Spleen (tissue), 11 donors: ENCODE measurements around the gene PIAS1. TPM values are rescaled to one million over a fixed set of nuclear protein-coding genes. Genes with fewer than 3 reads are reported as not detected.
"Not testable (repeated sequence)": the region's sequence is repeated elsewhere in the genome, so short reads cannot be mapped to it uniquely, and the experiment has no call there.

Experiments used
- DNase-seq: peaks from one replicate; pipeline ENCODE4 v3.0.0-alpha.2; 2020
- H3K27ac ChIP-seq, 8 donors: fragments of 200-600 bp; sonication (generic) in 7 of 8; 1 replicate in 4 of 8; 2 replicates in 4 of 8; pipeline versions ENCODE4 v1.5.0 to v1.8.0; 2016 to 2021; ENCODE audit warnings: inconsistent platforms in 4 of 8, mild to moderate bottlenecking in 4 of 8, moderate library complexity in 1 of 8
- H3K27me3 ChIP-seq, 7 donors: fragments of 200-600 bp; sonication (generic) in 6 of 7; replicated peaks in 1 of 7; 1 replicate in 4 of 7; 2 replicates in 3 of 7; pipeline versions ENCODE4 v1.5.0 to v1.8.0; 2016 to 2021; ENCODE audit warnings: inconsistent platforms in 3 of 7, mild to moderate bottlenecking in 1 of 7
- H3K36me3 ChIP-seq, 6 donors: fragments of 200-600 bp; sonication (generic) in 5 of 6; 1 replicate in 4 of 6; 2 replicates in 2 of 6; pipeline versions ENCODE4 v1.5.0 to v1.8.0; 2016 to 2021; ENCODE audit warnings: inconsistent platforms in 2 of 6
- H3K4me1 ChIP-seq, 6 donors: fragments of 200-600 bp; sonication (generic) in 5 of 6; 1 replicate in 3 of 6; 2 replicates in 3 of 6; pipeline versions ENCODE4 v1.5.0 to v1.8.0; 2016 to 2021; ENCODE audit warnings: inconsistent platforms in 3 of 6
- H3K4me3 ChIP-seq, 8 donors: fragments of 200-600 bp; sonication (generic) in 7 of 8; 1 replicate in 4 of 8; 2 replicates in 4 of 8; pipeline versions ENCODE4 v1.5.0 to v1.8.0; 2016 to 2021; ENCODE audit warnings: inconsistent platforms in 4 of 8, mild to moderate bottlenecking in 4 of 8, moderate library complexity in 2 of 8
- H3K9me3 ChIP-seq, 8 donors: fragments of 200-600 bp; sonication (generic) in 7 of 8; 1 replicate in 4 of 8; 2 replicates in 4 of 8; pipeline versions ENCODE4 v1.5.0 to v1.8.0; 2016 to 2021; ENCODE audit warnings: inconsistent platforms in 4 of 8
- POLR2A ChIP-seq, 3 donors: fragments of 450-650 bp; IDR thresholded peaks; one replicate each; pipeline ENCODE4 v1.5.1; 2017; ENCODE audit warnings: antibody characterized with exemption in 3 of 3, mild to moderate bottlenecking in 1 of 3
- POLR2AphosphoS5 ChIP-seq, 3 donors: sonication (generic); formaldehyde crosslinking; IDR thresholded peaks; one replicate each; pipeline ENCODE4 v1.5.1; 2017; ENCODE audit warnings: antibody characterized with exemption in 3 of 3
- WGBS, 5 donors: extraction: QIAGEN DNeasy Blood & Tissue Kit in 3 of 5; methylation state at CpG; one replicate each; pipeline versions ENCODE4 v1.1.5 to v1.1.7; 2013 to 2018; 5-methylcytosine and 5-hydroxymethylcytosine counted together
- intact Hi-C: fragments of 100-400 bp; cut with DNase I; formaldehyde crosslinking; loops from one replicate; pipeline ENCODE4 v1.15.0; 2023; ENCODE audit warnings: low total_unique reads
- polyA plus RNA-seq, 3 donors: library from polyadenylated mRNA; stranded (reverse); fragments of 200-250 nt; gene quantifications; one replicate each; pipeline ENCODE4 v1.2.1, GENCODE V29; 2013
- total RNA-seq, 7 donors: library from RNA; depleted of rRNA in 3 of 7; stranded (reverse); fragments of >200 nt in 3 of 7; fragmentation: NEBNext Ultra II Directional in 4 of 7; extraction: Animal tissue kit (Norgen Biotek cat#: 25700) in 4 of 7; gene quantifications; one replicate each; pipeline versions ENCODE4 v1.1.0 to v1.2.1, GENCODE V29; 2016 to 2021
- TF ChIP-seq, protein P1 (sequence below), 11 experiments: fragments of 200-600 bp in 7 of 11; fragments of 450-650 bp in 4 of 11; sonication (generic) in 4 of 11; IDR thresholded peaks in 8 of 11; conservative IDR thresholded peaks in 3 of 11; 1 replicate in 7 of 11; 2 replicates in 4 of 11; pipeline versions ENCODE4 v1.4.0 to v1.8.0; 2016 to 2021; ENCODE audit warnings: antibody characterized with exemption in 11 of 11, inconsistent platforms in 4 of 11, mild to moderate bottlenecking in 1 of 11
- donor health status: healthy with polysubstance abuse.
- donor health status: DM: no; HTN: no; CAD: no; lungs with moderate emphysema.
- donor health status: DM: no; HTN: no; CAD: no.
- donor health status: Bipolar disorder and iron deficiency.
- donor health status: healthy.
- donor health status: DM: no; HTN: no; CAD: no.
- donor health status: DM: yes; HTN: yes; CAD: no.

Gene PIAS1
- total and polyA plus RNA-seq, 10 donors: 12.0 to 104 (median 64.7) TPM

DNA sequence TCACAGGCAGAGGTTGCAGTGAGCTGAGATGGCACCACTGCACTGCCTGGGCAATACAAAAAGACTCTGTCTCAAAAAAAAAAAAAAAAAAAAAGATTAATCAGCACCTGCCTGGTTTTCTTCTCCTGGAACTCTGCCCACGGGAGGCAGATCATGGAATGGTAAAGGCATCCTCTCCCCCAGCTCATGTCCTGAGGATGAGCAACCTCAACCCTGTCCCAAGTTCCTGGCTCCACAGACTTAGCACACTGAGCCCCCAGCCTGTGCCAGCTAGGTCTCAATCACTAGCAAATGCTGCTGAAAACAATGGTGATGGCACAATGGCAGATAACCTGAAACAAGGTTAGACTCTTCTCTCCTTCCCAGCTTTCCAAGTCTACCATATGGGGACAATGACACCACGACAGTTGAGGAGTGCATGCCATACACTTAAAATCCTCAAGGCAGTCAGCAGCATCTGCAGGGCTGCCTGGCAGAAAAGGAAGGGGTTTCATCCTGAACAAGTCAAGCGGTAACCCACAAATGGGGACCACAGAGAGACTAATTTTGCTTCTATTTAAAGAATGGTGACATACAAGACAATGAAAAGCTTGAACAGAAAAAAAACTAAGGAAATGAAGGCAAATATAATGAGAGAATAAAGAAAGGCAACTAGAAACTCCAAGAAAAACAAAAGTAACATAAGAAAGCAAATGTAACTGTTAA lies 170.6 kb downstream of the PIAS1 start:
- Histone ChIP-seq H3K36me3 (no peaks in the 10 kb centered on the region), H3K27ac (no peak overlapping the region), H3K4me1 (peaks cover 8 to 48% (median 28%) of the 10 kb centered on the region in 6 donors), H3K27me3 (no peaks in the 10 kb centered on the region), H3K4me3 (no peak overlapping the region), H3K9me3 (no peaks in the 10 kb centered on the region)
- TF ChIP-seq POLR2AphosphoS5 (IDR thresholded peaks at IDR 0.05) (no peak), POLR2A (IDR thresholded peaks at IDR 0.05) (no peak)
- TF ChIP-seq, protein P1, sequence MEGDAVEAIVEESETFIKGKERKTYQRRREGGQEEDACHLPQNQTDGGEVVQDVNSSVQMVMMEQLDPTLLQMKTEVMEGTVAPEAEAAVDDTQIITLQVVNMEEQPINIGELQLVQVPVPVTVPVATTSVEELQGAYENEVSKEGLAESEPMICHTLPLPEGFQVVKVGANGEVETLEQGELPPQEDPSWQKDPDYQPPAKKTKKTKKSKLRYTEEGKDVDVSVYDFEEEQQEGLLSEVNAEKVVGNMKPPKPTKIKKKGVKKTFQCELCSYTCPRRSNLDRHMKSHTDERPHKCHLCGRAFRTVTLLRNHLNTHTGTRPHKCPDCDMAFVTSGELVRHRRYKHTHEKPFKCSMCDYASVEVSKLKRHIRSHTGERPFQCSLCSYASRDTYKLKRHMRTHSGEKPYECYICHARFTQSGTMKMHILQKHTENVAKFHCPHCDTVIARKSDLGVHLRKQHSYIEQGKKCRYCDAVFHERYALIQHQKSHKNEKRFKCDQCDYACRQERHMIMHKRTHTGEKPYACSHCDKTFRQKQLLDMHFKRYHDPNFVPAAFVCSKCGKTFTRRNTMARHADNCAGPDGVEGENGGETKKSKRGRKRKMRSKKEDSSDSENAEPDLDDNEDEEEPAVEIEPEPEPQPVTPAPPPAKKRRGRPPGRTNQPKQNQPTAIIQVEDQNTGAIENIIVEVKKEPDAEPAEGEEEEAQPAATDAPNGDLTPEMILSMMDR (IDR thresholded peaks at IDR 0.05 in 8 of 11, conservative IDR thresholded peaks at IDR 0.05 in 3 of 11): no peak
- intact Hi-C loops: no loop called here
- no peak for DNase-seq
- WGBS, 5 donors: 39 to 52% (median 41%) methylated on average over 3 of the region's 3 CpGs

DNA sequence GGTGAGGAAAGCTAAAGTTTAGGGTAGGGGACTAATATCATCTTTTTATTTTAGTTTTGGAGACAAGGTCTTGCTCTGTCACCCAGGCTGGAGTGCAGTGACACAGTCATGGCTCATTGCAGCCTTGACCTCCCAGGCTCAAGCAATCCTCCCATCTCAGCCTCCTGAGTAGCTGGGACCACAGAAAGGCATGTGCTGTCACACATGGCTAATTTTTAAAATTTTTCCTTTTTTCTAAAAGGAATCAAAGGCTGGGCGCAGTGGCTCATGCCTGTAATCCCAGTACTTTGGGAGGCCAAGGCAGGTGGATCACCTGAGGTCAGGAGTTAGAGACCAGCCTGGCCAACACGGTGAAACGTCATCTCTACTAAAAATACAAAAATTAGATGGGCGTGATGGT lies 171.3 kb downstream of the PIAS1 start:
- peaks cover 12 to 56% (median 35%) of the 10 kb centered on the region in 6 donors for H3K4me1 ChIP-seq
- H3K36me3 ChIP-seq, H3K9me3 ChIP-seq, H3K4me3 ChIP-seq, H3K27ac ChIP-seq, intact Hi-C loops, DNase-seq, H3K27me3 ChIP-seq: not testable (repeated sequence)
- 92 to 98% (median 96%) methylated on average over 4 of the region's 4 CpGs for WGBS, 5 donors

DNA sequence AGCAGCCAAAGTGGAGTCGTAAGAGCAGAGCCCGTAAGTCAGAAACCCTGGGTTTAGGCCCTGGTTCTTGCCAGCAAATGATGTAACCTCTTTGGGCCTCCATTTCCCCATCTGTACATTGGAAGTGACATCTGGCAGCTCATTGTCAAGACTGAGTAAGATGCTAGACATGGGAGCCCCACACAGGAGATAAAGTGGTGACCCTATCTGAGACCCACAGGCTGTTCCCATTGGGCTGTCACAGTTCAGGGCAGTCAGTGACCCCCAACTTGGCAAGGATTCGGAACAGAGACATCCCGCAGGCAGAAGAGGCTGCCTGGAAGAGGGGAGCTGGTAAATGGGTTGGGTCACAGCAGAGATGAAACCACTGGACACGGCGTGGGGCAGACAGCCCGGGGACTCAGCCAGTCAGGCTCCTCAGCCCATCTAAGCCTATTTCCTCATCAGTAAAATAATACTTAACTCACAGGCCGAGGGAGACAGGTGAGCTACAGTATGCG lies 173.6 kb downstream of the PIAS1 start:
- Histone ChIP-seq H3K4me1 (peaks cover 13 to 68% (median 38%) of the 10 kb centered on the region in 6 donors), H3K36me3 (no peaks in the 10 kb centered on the region), H3K9me3 (no peaks in the 10 kb centered on the region), H3K4me3 (peak overlapping the region in 3 of 8 donors; percentile 91 to 95 (median 93)), H3K27me3 (no peaks in the 10 kb centered on the region), H3K27ac (no peak overlapping the region)
- intact Hi-C loops: no loop called here
- DNase-seq: no peak
- TF ChIP-seq, protein P1 (IDR thresholded peaks at IDR 0.05 in 8 of 11, conservative IDR thresholded peaks at IDR 0.05 in 3 of 11): no peak
- TF ChIP-seq POLR2A (IDR thresholded peaks at IDR 0.05): no peak
- TF ChIP-seq POLR2AphosphoS5 (IDR thresholded peaks at IDR 0.05): no peak
- 77 to 95% (median 89%) methylated on average over 8 to 9 of the region's 9 CpGs for WGBS, 5 donors

DNA sequence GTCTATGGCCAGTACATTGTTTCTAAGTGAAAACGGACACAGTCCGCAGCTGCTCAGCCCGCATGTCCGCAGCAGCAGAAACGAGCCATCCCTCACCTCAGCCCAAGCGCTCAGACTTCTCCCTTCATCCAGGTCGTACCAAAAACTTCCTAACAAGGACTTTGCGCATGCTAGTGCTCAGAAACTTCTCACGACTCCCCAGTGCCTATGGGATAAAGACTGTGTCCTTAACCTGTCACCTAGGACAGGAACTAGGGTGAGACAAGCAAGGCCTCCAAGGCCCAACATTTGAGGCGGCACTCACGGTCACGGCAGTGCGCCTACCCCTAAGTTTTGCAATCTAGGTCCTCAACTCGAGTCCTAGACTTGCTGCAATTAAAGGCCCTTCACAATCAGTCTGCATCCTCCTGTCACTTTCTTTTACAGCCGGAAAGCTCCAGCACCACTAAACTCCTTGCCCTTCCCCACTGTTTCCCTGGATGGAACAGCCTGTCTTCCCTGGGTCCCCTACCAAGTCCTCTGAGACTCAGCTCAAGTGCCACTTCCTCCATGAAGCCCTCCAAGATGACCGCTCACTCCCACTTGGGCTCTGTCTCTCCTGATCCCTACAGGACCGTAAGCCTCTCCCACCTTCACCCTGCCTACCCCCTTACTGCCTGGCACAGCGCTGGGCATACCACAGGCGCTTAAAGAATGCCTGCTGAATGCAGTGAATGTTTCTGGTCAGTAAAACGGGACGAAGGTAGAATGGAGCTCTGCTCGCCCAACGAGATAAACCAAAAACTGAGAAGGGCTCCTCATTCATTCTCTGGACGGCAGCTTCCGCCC lies 174.2 kb downstream of the PIAS1 start:
- Histone ChIP-seq H3K36me3 (no peaks in the 10 kb centered on the region), H3K9me3 (no peaks in the 10 kb centered on the region), H3K27ac (peak overlapping the region; percentile 43 to 93 (median 86)), H3K27me3 (no peaks in the 10 kb centered on the region), H3K4me1 (peaks cover 13 to 75% (median 39%) of the 10 kb centered on the region in 6 donors), H3K4me3 (peak overlapping the region; percentile 81 to 96 (median 92))
- TF ChIP-seq, protein P1 (IDR thresholded peaks at IDR 0.05 in 8 of 11, conservative IDR thresholded peaks at IDR 0.05 in 3 of 11): no peak
- no peak for TF ChIP-seq POLR2A (IDR thresholded peaks at IDR 0.05)
- no peak for TF ChIP-seq POLR2AphosphoS5 (IDR thresholded peaks at IDR 0.05)
- intact Hi-C loops: no loop called here
- 34 to 45% (median 38%) methylated on average over 24 to 25 of the region's 25 CpGs for WGBS, 5 donors
- no peak for DNase-seq
